PC-9 (cell line): ENCODE results near the gene GBX1. TPM values are rescaled to one million over a fixed set of nuclear protein-coding genes. Genes with fewer than 3 reads are reported as not detected.

Source experiments
- Bru-seq: library from RNA; stranded (reverse); fragments of 400-500 nt; gene quantifications from one replicate; lab custom pipeline; 2021; lab: Mats Ljungman, UMichigan
- BruChase-seq, 2 experiments: library from RNA; stranded (reverse); fragments of 400-500 nt; gene quantifications; one replicate each; lab custom pipeline; 2021; lab: Mats Ljungman, UMichigan
- BruUV-seq: library from RNA; stranded (reverse); fragments of 400-500 nt; replicated peaks from 2 replicates; lab custom pipeline; 2021; lab: Mats Ljungman, UMichigan
- CTCF ChIA-PET: fragments of 300-600 bp; sonication (Branson Sonifier 250); formaldehyde crosslinking; loops from one replicate; lab custom pipeline; 2022; ENCODE audit warnings: antibody characterized with exemption; lab: Charles Lee
- POLR2A ChIA-PET: fragments of 300-600 bp; sonication (Branson Sonifier 250); formaldehyde crosslinking; loops from one replicate; lab custom pipeline; 2022; ENCODE audit warnings: antibody characterized with exemption; ENCODE audit not compliant: unreplicated experiment; lab: Charles Lee
- DNase-seq, 2 experiments: peaks; one replicate each; pipeline versions ENCODE4 v3.0.0 to v3.0.0-alpha.2; 2015 to 2022; ENCODE audit warnings: mixed read lengths in 1 of 2
- H2AFZ ChIP-seq: fragments of 200-600 bp; sonication (generic); 2 replicates; pipeline ENCODE4 v1.8.1; 2017; ENCODE audit warnings: antibody characterized with exemption
- H3F3A ChIP-seq: fragments of 200-600 bp; sonication (generic); 2 replicates; pipeline ENCODE4 v1.8.1; 2017; ENCODE audit warnings: antibody characterized with exemption, mild to moderate bottlenecking, low read depth; ENCODE audit not compliant: insufficient read depth
- H3K27ac ChIP-seq: fragments of 200-600 bp; sonication (generic); 2 replicates; pipeline ENCODE4 v1.6.1; 2016; ENCODE audit warnings: mixed run types
- H3K27me3 ChIP-seq: fragments of 200-600 bp; sonication (generic); 2 replicates; pipeline ENCODE4 v1.6.1; 2016; ENCODE audit warnings: low read depth, mixed run types; ENCODE audit not compliant: insufficient read depth
- H3K36me3 ChIP-seq: fragments of 200-600 bp; sonication (generic); 2 replicates; pipeline ENCODE4 v1.6.1; 2016; ENCODE audit warnings: low read depth, mixed run types
- H3K4me1 ChIP-seq: fragments of 200-600 bp; sonication (generic); replicated peaks from 2 replicates; pipeline ENCODE4 v1.6.1; 2016; ENCODE audit warnings: mixed run types; ENCODE audit not compliant: insufficient read depth
- H3K4me2 ChIP-seq: fragments of 200-600 bp; sonication (generic); 2 replicates; pipeline ENCODE4 v1.6.1; 2017; ENCODE audit warnings: mixed run types
- H3K4me3 ChIP-seq: fragments of 200-600 bp; sonication (generic); 2 replicates; pipeline ENCODE4 v1.6.1; 2016; ENCODE audit warnings: mixed run types
- H3K79me2 ChIP-seq: fragments of 200-600 bp; sonication (generic); 2 replicates; pipeline ENCODE4 v1.6.1; 2017; ENCODE audit warnings: low read depth, mixed run types
- H3K9me2 ChIP-seq: fragments of 200-600 bp; sonication (generic); 2 replicates; pipeline ENCODE4 v1.8.1; 2017; ENCODE audit warnings: mild to moderate bottlenecking; ENCODE audit not compliant: insufficient read depth
- H3K9me3 ChIP-seq: fragments of 200-600 bp; sonication (generic); 2 replicates; pipeline ENCODE4 v1.8.1; 2016; ENCODE audit warnings: low read depth; ENCODE audit not compliant: insufficient read depth
- H4K20me1 ChIP-seq: fragments of 200-600 bp; sonication (generic); 2 replicates; pipeline ENCODE4 v1.8.1; 2017; ENCODE audit not compliant: insufficient read depth
- EZH2 ChIP-seq: fragments of 200-600 bp; sonication (generic); IDR thresholded peaks from 2 replicates; pipeline ENCODE4 v1.8.0; 2017; ENCODE audit warnings: antibody characterized with exemption, low read depth
- intact Hi-C: fragments of 100-400 bp; cut with micrococcal nuclease; formaldehyde crosslinking; loops from one replicate; pipeline ENCODE4 v1.10.0; 2022; ENCODE audit not compliant: unreplicated experiment
- long read RNA-seq: library from polyadenylated mRNA; stranded (forward); transcript quantifications from one replicate; pipeline ENCODE4 v2.0.0, GENCODE V29; 2022
- total RNA-seq: library from RNA; stranded (reverse); gene quantifications from 2 replicates; pipeline ENCODE4 v1.2.3, GENCODE V29; 2021
- TF ChIP-seq, protein P1 (sequence below): fragments of 200-600 bp; sonication (generic); conservative IDR thresholded peaks from 2 replicates; pipeline ENCODE4 v1.6.1; 2017; ENCODE audit warnings: mixed run types, antibody characterized with exemption, mild to moderate bottlenecking, moderate library complexity

GBX1 gene
- total RNA-seq (not detected in 2 replicates), Bru-seq, nascent RNA (percentile 12 among the genes with signal in this experiment), BruChase-seq, experiment 1, labeled RNA remaining after a 2-hour chase (percentile 16 among the genes with signal in this experiment), BruChase-seq, experiment 2, labeled RNA remaining after a 6-hour chase (percentile 14 among the genes with signal in this experiment)
- long read RNA-seq: 0 reads

DNA sequence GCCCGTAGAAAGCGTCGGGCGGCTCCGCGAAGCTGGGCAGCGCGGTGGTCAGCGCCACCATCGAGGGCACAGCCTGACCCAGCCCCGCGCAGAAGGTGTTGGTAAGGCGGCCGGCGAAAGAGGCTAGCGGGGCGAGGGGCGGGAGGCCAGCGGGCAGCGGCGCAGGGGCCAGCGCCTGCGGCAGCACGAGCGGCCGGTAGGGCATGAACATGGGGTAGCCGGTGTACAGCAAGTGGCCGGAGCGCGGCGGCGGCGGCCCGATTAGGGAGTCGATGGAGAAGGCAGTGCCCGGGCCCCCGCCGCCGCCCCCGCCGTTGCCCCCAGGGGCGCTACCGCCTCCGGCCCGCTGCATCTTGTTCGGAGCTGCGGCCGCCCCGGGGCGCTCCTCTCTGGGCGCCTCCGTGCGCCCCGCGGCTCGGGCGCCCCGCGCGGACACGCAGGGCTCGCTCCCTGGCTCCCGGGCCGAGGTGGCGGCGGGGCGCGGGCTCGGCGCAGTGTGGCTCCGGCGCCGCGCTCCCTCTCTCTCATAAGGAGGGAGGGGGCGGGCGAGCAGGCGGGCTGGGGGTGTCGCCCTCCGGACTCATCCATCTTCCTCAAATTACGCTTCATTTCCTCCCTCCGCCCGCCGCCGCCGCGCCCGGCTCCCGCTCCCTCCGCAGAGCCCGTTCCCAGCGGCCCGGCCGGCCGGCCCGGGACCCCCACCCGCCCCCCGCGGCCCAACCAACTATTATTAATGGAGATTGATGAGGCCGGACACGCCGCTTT, at the start of gene GBX1:
Gene GBX1 (minus strand): TSS at position 498 of the 765 bp plus-strand sequence. CDS start 146 bp downstream, at position 352.
- H3K9me2 ChIP-seq: no peaks in the 10 kb centered on the region
- no peaks in the 10 kb centered on the region for H3K9me3 ChIP-seq
- ChIA-PET CTCF (interaction anchor here (0.8 kb wide), 1 partner anchor 50 kb away, joined by 3 read pairs; no protein-coding TSS in a partner anchor), POLR2A (no interaction called here)
- H3F3A ChIP-seq: no peaks in the 10 kb centered on the region
- no peaks in the 10 kb centered on the region for H3K36me3 ChIP-seq
- H3K4me3 ChIP-seq: no peak within 1 kb of the TSS
- H3K79me2 ChIP-seq: no peaks in the 10 kb centered on the region
- intact Hi-C loops: no loop called here
- H3K4me2 ChIP-seq: no peak within 1 kb of the TSS
- DNase-seq: peak in 1 of 2 experiments; percentile 19
- no peak within 1 kb of the TSS for H3K27ac ChIP-seq
- BruUV-seq: no TSS peak
- no peaks in the 10 kb centered on the region for H4K20me1 ChIP-seq
- H3K4me1 ChIP-seq: no peaks in the 10 kb centered on the region
- peaks cover 78% of the 10 kb centered on the region for H3K27me3 ChIP-seq
- TF ChIP-seq EZH2: no peak
- TF ChIP-seq, protein P1, sequence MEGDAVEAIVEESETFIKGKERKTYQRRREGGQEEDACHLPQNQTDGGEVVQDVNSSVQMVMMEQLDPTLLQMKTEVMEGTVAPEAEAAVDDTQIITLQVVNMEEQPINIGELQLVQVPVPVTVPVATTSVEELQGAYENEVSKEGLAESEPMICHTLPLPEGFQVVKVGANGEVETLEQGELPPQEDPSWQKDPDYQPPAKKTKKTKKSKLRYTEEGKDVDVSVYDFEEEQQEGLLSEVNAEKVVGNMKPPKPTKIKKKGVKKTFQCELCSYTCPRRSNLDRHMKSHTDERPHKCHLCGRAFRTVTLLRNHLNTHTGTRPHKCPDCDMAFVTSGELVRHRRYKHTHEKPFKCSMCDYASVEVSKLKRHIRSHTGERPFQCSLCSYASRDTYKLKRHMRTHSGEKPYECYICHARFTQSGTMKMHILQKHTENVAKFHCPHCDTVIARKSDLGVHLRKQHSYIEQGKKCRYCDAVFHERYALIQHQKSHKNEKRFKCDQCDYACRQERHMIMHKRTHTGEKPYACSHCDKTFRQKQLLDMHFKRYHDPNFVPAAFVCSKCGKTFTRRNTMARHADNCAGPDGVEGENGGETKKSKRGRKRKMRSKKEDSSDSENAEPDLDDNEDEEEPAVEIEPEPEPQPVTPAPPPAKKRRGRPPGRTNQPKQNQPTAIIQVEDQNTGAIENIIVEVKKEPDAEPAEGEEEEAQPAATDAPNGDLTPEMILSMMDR: no peak
- no peak within 1 kb of the TSS for H2AFZ ChIP-seq

DNA sequence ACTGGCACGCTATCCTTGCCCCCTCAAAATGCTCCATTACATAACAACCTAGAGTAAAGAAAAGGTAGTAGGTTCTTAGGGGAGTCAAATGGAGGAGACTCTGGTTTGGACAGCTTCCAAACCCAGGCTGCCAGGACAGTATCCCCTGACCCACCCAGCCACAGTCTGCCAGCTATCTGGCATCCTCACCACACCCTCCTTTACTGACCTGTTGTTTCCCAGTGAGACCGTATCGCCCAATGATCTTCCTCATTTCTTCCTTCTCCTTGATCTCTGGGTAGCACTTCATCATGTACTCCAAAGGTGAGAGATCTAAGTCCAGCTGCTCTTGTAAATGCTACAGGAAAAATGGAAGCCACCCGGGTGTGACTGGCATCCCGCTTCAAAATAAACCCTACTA, 47.9 kb upstream of the GBX1 start:
- peaks cover 21% of the 10 kb centered on the region for H3F3A ChIP-seq
- DNase-seq: no peak
- H3K9me2 ChIP-seq: no peaks in the 10 kb centered on the region
- no peaks in the 10 kb centered on the region for H3K4me1 ChIP-seq
- intact Hi-C loops: no loop called here
- H3K79me2 ChIP-seq: no peaks in the 10 kb centered on the region
- no peaks in the 10 kb centered on the region for H3K9me3 ChIP-seq
- ChIA-PET POLR2A (no interaction called here), CTCF (no interaction called here)
- peaks cover 34% of the 10 kb centered on the region for H3K36me3 ChIP-seq
- no peak overlapping the region for H2AFZ ChIP-seq
- BruUV-seq: no TSS peak
- TF ChIP-seq, protein P1: no peak
- no peak for TF ChIP-seq EZH2
- H3K27ac ChIP-seq: no peak overlapping the region
- H3K27me3 ChIP-seq: no peaks in the 10 kb centered on the region
- 0 out of 2 replicates have a peak, but pooled peaks cover 4% of the 10 kb centered on the region for H4K20me1 ChIP-seq
- no peak overlapping the region for H3K4me2 ChIP-seq
- H3K4me3 ChIP-seq: no peak overlapping the region

DNA sequence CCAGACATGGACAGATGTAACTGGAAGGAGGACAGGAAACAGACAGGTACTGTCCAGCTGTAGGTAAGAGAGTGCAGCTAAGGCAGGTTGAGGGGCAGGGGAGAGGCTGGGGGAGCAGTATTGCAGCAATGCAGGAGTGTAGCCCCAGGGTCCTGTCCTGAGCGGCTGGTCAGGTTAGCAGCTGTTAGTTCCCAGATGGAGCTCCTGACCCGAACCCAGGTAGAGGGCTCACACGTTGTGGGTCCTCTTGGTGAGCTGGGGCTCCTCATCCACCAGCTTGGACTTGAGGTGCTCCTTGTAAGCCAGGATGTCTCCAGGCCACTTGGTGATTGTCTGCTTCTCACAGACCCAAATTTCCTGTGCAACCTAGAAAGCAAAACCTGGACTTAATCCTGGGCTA, 46.3 kb upstream of the GBX1 start:
- no peak overlapping the region for H3K4me3 ChIP-seq
- POLR2A ChIA-PET: no interaction called here

More for the DNA sequence above, 46.3 kb upstream of the GBX1 start:
- Histone ChIP-seq H3K36me3 (peaks cover 26% of the 10 kb centered on the region), H2AFZ (no peak overlapping the region), H3F3A (peaks cover 21% of the 10 kb centered on the region), H3K4me1 (no peaks in the 10 kb centered on the region), H3K79me2 (no peaks in the 10 kb centered on the region), H3K27ac (no peak overlapping the region), H3K9me3 (no peaks in the 10 kb centered on the region), H3K27me3 (no peaks in the 10 kb centered on the region), H3K4me2 (no peak overlapping the region), H4K20me1 (no peaks in the 10 kb centered on the region), H3K9me2 (no peaks in the 10 kb centered on the region)
- no TSS peak for BruUV-seq
- intact Hi-C loops: no loop called here
- TF ChIP-seq, protein P1: no peak
- no peak for TF ChIP-seq EZH2
- CTCF ChIA-PET: no interaction called here
- DNase-seq: no peak
